ENCODE measurements around the gene NCAN. TPM values are rescaled to one million over a fixed set of nuclear protein-coding genes. Genes with fewer than 3 reads are reported as not detected.
A peak's percentile ranks its signal among the peaks of the same experiment; 100 is the strongest.

Gene NCAN
- total and polyA plus RNA-seq, 2 of the 4 experiments (the other 2 are of a cell fraction), result not detected

DNA sequence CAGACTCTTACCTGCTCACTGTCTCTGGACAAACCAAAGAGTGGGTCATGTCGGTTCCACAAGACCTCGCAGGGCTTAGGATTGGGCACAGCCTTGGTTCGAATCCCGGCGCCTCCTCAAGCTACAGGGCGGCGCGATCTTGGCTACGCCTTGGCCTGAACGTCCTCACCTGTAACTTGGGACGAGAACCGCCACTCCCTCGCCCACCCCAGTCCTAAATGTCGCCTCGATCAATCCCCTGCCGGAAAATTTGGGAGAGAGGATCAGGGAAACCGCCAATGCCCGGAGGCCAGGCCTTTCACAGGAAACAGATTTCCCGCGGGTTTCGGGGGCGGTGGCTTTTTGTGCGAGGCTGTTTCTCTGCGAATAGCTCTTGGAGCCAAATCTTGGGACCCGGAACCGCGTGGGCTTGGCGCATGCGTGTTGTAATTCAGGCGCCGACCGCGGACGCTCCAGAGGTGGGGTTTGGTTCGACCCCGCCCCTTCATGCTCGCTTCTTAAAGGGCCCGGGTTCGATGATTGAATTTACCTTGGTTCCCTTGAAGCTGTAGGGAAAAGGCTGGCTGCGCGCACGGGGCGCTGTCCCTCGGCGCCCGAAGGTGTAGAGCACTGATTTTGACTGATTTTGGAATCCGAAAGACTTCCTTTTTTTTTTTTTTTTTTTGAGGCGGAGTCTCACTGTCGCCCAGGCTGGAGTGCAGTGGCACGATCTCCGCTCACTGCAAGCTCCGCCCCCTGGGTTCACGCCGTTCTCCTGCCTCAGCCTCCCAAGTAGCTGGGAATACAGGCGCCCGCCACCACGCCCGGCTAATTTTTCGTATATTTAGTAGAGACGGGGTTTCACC is 8.5 kb upstream of the NCAN start, which contains the start of gene NR2C2AP:
Gene NR2C2AP, minus strand, starts transcription at position 403 of the 845 bp plus-strand sequence. Its CDS starts 354 bp downstream, at position 49.
- Histone ChIP-seq H2AK5ac (ENCODE audit: low read depth, low read length) (peak within 1 kb of the TSS; percentile 26), H3K36me3 (ENCODE audit: control insufficient read depth, insufficient read depth, low read length) (peaks cover 27% of the 10 kb centered on the region), H3K27ac (ENCODE audit: insufficient read depth, low read length) (peak within 1 kb of the TSS; percentile 45; the same call in 1 of the 2 replicates), H3K4me3 (ENCODE audit: insufficient read depth, low read depth, low read length) (peak within 1 kb of the TSS; percentile 54), H2BK20ac (ENCODE audit: low read depth, low read length) (no peak within 1 kb of the TSS), H3K9me1 (ENCODE audit: insufficient read depth, low read length) (0 out of 2 replicates have a peak, but pooled peaks cover 5% of the 10 kb centered on the region), H2BK15ac (ENCODE audit: low read depth, low read length) (no peak within 1 kb of the TSS), H3K27me3 (ENCODE audit: control insufficient read depth, insufficient read depth, low read length) (peaks cover 10% of the 10 kb centered on the region; the same call in 1 of the 2 replicates), H4K91ac (ENCODE audit: insufficient read depth, low read depth, low read length) (peak within 1 kb of the TSS; percentile 29; the same call in 1 of the 2 replicates), H2AK9ac (replicated peaks; ENCODE audit: low read depth, low read length, poor library complexity) (peak within 1 kb of the TSS; percentile 95), H3K4me2 (ENCODE audit: low read depth, low read length) (peak within 1 kb of the TSS; percentile 84), H3K4me1 (ENCODE audit: control insufficient read depth, insufficient read depth, low read length) (peaks cover 3% of the 10 kb centered on the region; the same call in 1 of the 2 replicates), H3K23ac (ENCODE audit: low read depth, low read length) (peak within 1 kb of the TSS; percentile 4; the same call in 1 of the 2 replicates), H2BK5ac (ENCODE audit: low read depth, low read length, poor library complexity, severe bottlenecking) (peak within 1 kb of the TSS; percentile 16), H4K20me1 (ENCODE audit: insufficient read depth, low read length) (no peaks in the 10 kb centered on the region), H3K14ac (replicated peaks; ENCODE audit: low read depth, low read length) (peak within 1 kb of the TSS; percentile 30), H3K9me3 (ENCODE audit: control insufficient read depth, insufficient read depth, low read length) (no peaks in the 10 kb centered on the region), H3K18ac (ENCODE audit: low read depth, low read length) (no peak within 1 kb of the TSS), H3K4ac (ENCODE audit: low read depth, low read length) (peak within 1 kb of the TSS; percentile 79), H4K8ac (ENCODE audit: low read depth in 2 of 2, low read length in 2 of 2) (peak within 1 kb of the TSS; percentile 69; a peak in 3 of 4 replicates), H2BK120ac (ENCODE audit: low read depth, low read length) (no peak within 1 kb of the TSS), H3K79me1 (ENCODE audit: low read depth in 1 of 2, low read length in 2 of 2) (peaks cover 5 to 20% of the 10 kb centered on the region in 2 experiments), H3K56ac (ENCODE audit: extremely low read depth, insufficient read depth, low read length) (no peak within 1 kb of the TSS; the same call in 1 of the 2 replicates), H4K5ac (ENCODE audit: low read depth, low read length) (0 out of 2 replicates have a peak within 1 kb of the TSS, but pooled peaks have one; percentile 18), H3K9ac (ENCODE audit: low read depth, low read length) (peak within 1 kb of the TSS; percentile 69), H2AFZ (replicated peaks; ENCODE audit: low read length, poor library complexity) (peak within 1 kb of the TSS; percentile 90)
- intact Hi-C loops (cut with micrococcal nuclease), result no loop called here
- dilution Hi-C loops (cut with HindIII; ENCODE audit: low sequenced_read_pairs, unreplicated experiment), result no loop called here
- DNase-seq (peak; percentile 83), ATAC-seq (ENCODE audit: low read depth) (peak; percentile 92)
- POLR2A ChIA-PET (ENCODE audit: unreplicated experiment), result interaction anchor here (0.6 to 1.0 kb wide), 7 partner anchors 9 to 124 kb away, joined by 3 to 26 read pairs (median 6); partner anchors contain the start of gene BORCS8
- BruUV-seq (replicated peaks), result no TSS peak
- CTCF ChIA-PET, result interaction anchor here (0.6 to 1.0 kb wide), 4 partner anchors 16 to 45 kb away, joined by 3 read pairs; no protein-coding TSS in a partner anchor
- no peak for TF ChIP-seq POLR2A (IDR thresholded peaks at IDR 0.05; ENCODE audit: low read depth, low read length)
- TF ChIP-seq, protein P1, sequence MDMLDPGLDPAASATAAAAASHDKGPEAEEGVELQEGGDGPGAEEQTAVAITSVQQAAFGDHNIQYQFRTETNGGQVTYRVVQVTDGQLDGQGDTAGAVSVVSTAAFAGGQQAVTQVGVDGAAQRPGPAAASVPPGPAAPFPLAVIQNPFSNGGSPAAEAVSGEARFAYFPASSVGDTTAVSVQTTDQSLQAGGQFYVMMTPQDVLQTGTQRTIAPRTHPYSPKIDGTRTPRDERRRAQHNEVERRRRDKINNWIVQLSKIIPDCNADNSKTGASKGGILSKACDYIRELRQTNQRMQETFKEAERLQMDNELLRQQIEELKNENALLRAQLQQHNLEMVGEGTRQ (IDR thresholded peaks at IDR 0.05; ENCODE audit: low read depth, low read length), result no peak
- peak; percentile 77; the same call in 1 of the 2 replicates for TF ChIP-seq MXI1 (IDR thresholded peaks at IDR 0.05; ENCODE audit: borderline replicate concordance, low read depth, low read length)
- no peak for TF ChIP-seq MAFK (IDR thresholded peaks at IDR 0.05; ENCODE audit: low read depth, low read length)
- 2% methylated on average over 29 of the region's 60 CpGs; no CpG with 5 or more reads in 1 of the 2 experiments for WGBS, 2 experiments (ENCODE audit: extremely low coverage in 2 of 2, insufficient read length in 1 of 2)
- in situ Hi-C loops (cut with MboI; ENCODE audit: low sequenced_read_pairs), result no loop called here
